ENCODE measurements around the gene PDHX.

PDHX gene

DNA sequence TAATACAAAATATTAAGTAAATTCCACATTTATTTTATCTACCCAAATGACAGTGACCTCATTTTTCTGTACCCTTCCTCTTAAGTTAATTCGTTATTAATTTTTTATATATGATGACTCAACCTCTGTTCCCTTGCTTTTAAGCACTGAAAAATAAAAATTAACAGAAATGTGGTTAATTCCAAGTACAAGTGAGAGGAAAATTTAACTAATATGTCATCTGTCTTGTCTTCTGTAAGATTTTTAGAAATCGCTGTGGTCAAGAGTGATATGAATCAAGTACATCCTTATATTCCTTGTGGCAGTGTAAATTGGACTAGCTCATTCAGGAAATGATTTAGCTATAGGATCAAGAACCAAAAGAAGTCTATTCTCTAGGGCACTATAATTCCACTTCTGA lies 74.5 kb downstream of the PDHX start:
- no peak for DNase-seq (ENCODE audit: low spot score)

- no peak for DNase-seq (ENCODE audit: low spot score)
These were observed 78.4 kb downstream of the PDHX start for GRCh38 chr11:34994854-34995253.

DNA sequence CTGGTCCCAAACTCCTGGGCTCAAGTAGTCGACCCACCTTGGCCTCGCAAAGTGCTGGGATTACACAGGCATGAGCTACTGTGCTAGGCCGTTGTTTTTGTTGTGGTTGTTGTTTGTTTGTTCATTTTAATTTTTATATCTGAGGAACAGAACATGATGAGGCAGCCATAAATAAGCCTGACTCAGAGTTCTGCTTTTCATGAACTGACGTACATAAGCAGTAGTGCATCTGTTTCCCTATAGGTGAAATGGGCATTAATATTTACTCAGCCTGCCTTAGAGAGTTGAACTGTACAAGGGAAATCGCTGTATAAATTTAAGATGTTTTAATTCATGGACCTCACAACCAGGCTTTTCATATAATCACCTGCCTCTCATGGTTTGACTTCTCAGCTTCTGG lies 80.5 kb downstream of the PDHX start:
- DNase-seq (ENCODE audit: low spot score), result no peak

DNA sequence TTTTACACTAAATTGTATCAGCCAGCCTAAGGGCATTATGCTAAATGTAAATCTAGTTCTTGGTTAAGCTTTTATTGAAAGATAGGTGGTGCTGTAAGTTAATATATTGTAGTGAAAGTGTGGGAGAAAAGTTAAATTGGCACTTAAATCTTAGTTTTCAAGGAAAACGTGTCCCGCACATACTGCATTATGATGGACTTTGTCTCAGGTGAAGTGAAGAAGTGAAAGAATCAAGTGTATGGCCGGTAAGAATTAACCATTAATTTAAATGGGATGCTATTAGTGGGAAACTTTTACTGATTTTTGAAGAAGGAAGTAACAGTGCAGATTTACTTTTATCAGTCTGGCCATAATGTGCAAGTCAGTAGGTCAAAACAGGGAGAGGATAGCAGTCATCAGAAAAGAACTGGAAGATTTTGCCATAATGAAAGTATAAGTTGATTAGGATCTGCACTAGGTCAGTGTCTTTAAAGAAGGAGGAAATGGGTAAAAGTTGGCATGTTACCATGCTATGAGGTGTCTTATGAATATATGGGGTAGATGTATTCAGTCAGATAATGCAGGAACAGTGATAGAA lies 81.6 kb downstream of the PDHX start:
- DNase-seq (ENCODE audit: low spot score), result peak; percentile 39

DNA sequence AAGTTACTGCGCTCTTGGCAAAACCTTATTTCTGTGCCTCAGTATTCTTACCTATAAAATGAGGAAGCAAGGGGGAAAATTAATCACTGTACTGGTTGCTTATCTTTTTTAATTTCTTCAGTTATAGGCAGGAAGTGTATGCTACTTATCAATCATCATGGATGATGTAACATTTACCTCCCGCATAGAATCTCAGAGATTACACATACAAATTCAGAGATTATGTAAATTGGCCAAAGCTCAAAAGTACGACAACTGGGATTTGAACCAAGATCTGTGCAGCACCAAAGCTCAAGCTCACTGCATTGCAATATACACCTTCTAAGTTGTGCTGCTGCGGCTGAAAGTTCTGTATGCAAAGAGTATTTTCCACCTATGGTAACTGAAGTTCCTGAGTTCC lies 83.0 kb downstream of the PDHX start:
- peak; percentile 26 for DNase-seq (ENCODE audit: low spot score)

- no peak for DNase-seq (ENCODE audit: low spot score)
These were observed 86.8 kb downstream of the PDHX start for GRCh38 chr11:35003186-35003585.

- no peak for DNase-seq (ENCODE audit: low spot score)
These were observed 87.2 kb downstream of the PDHX start for GRCh38 chr11:35003658-35004057.

DNA sequence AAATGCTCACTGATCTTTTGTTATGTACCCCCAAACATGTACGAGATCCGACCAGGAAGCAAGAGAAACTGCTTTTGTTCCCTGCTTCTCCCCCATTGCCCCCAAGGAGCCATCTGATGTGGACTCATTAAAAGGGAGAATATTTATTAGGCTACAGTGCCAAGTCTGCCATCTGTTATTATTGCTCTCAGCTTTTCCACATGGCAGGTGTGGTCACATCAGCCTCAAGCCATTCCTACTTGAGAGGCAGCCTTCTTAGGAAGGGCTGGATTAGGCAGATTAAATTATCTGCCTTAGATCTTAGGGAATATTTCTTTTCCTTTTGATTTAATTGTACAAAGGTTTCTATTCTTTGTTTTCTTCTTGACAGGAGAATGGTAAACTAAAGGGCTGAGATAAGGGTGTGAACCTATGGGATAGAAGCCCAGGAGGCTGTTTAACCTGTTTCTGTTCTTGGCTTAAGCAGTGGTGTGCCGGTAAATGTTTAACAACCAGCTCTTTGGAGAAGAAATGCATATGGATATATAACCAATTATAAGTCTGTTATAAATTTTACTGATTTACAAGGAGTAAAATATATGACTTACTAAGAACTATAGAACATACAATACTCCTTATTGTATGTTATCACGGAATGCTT lies 88.8 kb downstream of the PDHX start:
- no peak for DNase-seq (ENCODE audit: low spot score)

GRCh38 chr11:35006389-35007128 lies 90.1 kb downstream of the PDHX start:
- peak; percentile 63 for DNase-seq (ENCODE audit: low spot score)

GRCh38 chr11:35007277-35007676 lies 90.9 kb downstream of the PDHX start:
- DNase-seq (ENCODE audit: low spot score), result no peak

GRCh38 chr11:35009191-35009943 lies 92.9 kb downstream of the PDHX start:
- DNase-seq (ENCODE audit: low spot score), result no peak

DNA sequence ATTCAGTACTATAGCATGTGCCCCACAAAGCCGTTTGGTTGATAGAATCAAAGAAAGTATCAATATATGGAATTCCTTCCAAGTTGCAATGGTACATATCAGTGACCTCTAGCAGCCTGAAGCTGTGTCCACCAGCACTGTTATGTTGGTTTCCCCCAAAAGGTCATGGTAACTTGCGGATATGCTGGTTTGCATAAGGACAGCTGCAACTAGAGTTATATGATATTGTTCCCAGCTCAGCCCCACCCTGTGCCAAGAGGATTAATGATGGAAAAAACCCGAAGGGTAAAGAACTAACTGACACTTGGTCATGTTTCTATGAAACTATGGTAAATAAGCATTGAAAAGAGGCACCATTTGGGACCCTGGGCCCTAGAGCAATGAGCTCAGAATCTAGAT lies 93.5 kb downstream of the PDHX start:
- no peak for DNase-seq (ENCODE audit: low spot score)

- DNase-seq (ENCODE audit: low spot score), result no peak
These were observed 94.2 kb downstream of the PDHX start for GRCh38 chr11:35010654-35011053.

GRCh38 chr11:35011389-35011788 lies 95.0 kb downstream of the PDHX start:
- no peak for DNase-seq (ENCODE audit: low spot score)

- no peak for DNase-seq (ENCODE audit: low spot score)
These were observed 95.5 kb downstream of the PDHX start for GRCh38 chr11:35011944-35012343.

DNA sequence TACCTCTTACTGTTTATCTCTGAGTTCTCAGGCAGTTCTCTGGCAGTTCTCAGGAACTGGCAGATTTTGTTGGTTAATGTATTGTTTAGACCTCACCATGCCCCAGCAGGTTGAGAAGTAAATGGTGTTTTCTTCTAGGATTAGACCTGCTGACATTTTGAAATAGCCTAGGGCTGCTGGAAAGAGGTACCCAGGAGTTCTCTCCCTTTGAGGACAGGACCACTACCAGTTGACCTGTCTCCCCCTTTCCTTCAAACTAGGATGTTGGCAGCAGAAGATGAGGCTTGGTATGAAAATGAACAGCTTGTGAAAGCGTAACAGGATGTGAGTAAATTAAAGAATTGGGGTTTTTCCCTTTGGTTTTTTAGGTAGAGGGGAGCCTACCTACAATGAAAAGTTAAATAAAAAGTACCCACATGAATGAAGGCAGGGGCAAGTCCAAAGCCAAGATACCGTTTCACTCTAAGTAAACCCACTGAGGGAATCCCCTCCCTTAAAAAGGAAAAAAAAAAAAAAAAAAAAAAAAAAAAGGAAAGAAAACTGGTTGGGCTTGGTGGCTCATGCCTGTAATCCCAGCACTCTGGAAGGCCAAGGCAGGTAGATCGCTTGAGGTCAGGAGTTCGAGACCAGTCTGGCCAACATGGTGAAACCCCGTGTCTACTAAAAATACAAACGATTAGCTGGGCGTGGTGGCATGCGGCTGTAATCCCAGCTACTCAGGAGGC lies 96.2 kb downstream of the PDHX start:
- DNase-seq (ENCODE audit: low spot score), result peak; percentile 68

GRCh38 chr11:35013514-35014233 lies 97.3 kb downstream of the PDHX start:
- peak; percentile 93 for DNase-seq (ENCODE audit: low spot score)

DNA sequence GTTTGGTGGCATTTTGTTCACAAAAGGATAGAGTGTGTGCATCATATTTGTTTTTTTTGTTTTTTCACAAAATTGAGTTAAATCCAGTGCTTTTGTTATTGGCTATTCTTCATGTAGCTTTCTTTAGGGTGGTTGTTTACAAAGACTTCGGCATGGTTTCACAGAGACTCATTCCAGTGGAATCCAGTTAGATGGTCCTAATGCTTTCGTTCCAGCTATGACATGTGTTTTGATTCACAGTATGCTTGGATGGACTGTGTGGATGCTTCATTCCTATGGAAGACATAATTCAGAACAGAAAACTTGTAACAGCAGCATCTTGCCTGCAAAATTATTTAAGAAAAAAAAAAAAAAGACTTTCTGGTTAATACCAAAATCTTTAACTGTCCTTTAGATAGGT lies 97.9 kb downstream of the PDHX start:
- no peak for DNase-seq (ENCODE audit: low spot score)

GRCh38 chr11:35015621-35016387 lies 99.4 kb downstream of the PDHX start:
- DNase-seq (ENCODE audit: low spot score), result no peak

DNA sequence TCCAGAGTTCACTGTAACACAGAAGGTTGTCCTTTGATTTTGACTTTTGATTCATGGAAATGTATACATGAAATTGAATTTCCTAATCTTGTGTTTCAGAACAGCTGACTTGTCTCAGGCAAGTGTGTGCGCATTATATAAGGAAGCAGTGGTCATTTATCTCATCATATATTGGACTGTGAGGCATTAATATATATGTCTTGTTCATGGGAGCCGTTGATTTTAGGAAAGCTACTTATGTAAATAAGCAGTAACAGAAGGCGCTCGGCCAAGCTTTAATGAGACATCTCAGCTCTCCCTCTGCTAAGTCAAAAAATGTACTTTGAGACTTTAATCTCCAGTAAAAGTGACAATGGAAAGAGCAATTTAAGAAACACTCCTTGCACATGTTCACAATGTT lies 100.5 kb downstream of the PDHX start:
- DNase-seq (ENCODE audit: low spot score), result no peak

Measured in CD4-positive, alpha-beta T cell treated with Interleukin-2 at 100 ng/mL for 4 hours (primary cell).